HG03066 (cell line): ENCODE measurements around the gene BRD2.

Experiments
- ATAC-seq: cut with Tn5 transposase; IDR thresholded peaks from one replicate; pipeline ENCODE4 v1.9.1; 2021; ENCODE audit warnings: low read depth; ENCODE audit not compliant: unreplicated experiment

BRD2 gene

DNA sequence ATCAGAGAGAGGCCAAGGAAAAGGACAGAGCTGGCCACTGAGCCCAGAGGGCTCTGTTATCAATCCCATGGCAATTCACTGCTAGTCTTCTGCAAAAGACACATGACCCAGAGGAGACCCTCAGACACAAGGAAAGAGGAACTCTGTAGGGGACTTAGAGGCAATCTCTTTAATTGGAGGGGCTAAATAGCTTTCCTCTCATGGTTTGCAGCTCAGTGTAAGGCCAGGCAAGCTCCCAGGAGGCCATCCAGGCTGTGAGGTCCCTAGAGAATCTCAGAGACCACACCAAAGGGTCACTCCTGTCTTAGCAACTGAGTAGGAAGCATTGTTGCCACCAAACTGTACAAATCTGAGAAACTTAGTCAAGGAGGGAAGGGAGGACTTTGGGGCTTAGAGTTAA is 51.0 kb downstream of the BRD2 start:
- ATAC-seq = no peak

- ATAC-seq = no peak
Measured at GRCh38 chr6:33021917-33022316, 53.5 kb downstream of the BRD2 start.

DNA sequence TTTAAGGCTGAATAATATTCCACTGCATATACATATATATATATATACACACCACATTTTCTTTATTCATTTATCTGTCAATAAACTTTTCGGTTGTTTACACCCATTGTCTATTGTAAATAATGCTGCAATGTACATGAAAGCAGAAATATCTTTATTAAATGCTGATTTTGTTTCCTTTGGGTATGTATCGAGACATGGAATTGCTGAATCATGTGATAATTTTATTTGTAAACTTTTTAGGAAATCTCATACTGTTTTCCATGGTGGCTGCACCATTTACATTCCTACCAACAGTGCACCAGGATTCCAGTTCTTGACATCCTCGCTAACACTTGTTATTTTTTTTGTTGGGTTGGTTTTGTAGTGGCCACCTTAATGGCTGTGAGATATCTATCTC is 55.1 kb downstream of the BRD2 start:
- no peak for ATAC-seq

GRCh38 chr6:33024521-33024920 is 56.1 kb downstream of the BRD2 start:
- no peak for ATAC-seq

DNA sequence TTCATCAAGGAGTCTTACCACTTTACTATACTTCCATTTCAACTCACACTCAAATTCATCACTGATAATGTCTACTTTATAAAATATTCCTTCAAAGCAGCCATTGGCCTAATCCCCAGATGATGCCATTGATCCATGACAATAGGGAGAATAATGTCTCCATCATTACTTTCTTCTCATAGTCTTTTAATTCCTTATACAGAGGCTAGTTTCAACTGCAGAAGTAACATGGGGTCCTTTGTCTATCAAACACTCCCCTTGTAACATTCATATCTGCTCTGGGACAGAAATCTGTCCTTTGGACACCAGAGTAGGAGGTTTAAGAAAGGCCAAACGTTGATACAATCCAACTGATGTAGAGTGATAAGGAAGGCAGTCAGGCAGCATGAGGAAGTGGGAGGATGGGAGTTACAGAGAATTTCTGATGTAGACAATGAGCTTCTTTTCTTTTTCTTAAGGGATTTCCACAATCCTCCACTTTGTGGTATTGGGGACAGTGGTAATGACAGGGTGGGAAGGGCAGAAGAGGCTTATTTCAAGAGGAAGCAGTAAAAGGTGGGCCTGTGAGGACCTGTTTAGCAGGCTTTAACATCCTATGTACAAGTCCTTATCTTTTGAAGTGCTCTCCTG is 59.9 kb downstream of the BRD2 start:
- ATAC-seq = no peak

- peak; percentile 53 for ATAC-seq
Measured at GRCh38 chr6:33029328-33030184, 61.2 kb downstream of the BRD2 start.

- ATAC-seq = no peak
Measured at GRCh38 chr6:33030245-33030644, 61.9 kb downstream of the BRD2 start.
